ENCODE measurements around the gene FYTTD1.

- TF ChIP-seq, protein P1, sequence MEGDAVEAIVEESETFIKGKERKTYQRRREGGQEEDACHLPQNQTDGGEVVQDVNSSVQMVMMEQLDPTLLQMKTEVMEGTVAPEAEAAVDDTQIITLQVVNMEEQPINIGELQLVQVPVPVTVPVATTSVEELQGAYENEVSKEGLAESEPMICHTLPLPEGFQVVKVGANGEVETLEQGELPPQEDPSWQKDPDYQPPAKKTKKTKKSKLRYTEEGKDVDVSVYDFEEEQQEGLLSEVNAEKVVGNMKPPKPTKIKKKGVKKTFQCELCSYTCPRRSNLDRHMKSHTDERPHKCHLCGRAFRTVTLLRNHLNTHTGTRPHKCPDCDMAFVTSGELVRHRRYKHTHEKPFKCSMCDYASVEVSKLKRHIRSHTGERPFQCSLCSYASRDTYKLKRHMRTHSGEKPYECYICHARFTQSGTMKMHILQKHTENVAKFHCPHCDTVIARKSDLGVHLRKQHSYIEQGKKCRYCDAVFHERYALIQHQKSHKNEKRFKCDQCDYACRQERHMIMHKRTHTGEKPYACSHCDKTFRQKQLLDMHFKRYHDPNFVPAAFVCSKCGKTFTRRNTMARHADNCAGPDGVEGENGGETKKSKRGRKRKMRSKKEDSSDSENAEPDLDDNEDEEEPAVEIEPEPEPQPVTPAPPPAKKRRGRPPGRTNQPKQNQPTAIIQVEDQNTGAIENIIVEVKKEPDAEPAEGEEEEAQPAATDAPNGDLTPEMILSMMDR (IDR thresholded peaks at IDR 0.05), result no peak
- TF ChIP-seq POLR2A (IDR thresholded peaks at IDR 0.05) (no peak), POLR2AphosphoS5 (IDR thresholded peaks at IDR 0.05) (no peak), EP300 (IDR thresholded peaks at IDR 0.05; ENCODE audit: low read depth) (no peak)
Observed at GRCh38 chr3:197798863-197799262, 49.2 kb downstream of the FYTTD1 start.
